ENCODE results near the gene ZFP36L1. TPM values are rescaled to one million over a fixed set of nuclear protein-coding genes. Genes with fewer than 3 reads are reported as not detected.

ZFP36L1 gene
- total RNA-seq, 4 donors from 2014 or later: 170 to 564 (median 315) TPM

GRCh38 chr14:68808696-68809480 is 16.0 kb upstream of the ZFP36L1 start:
- Histone ChIP-seq H3K9me3 (no peaks in the 10 kb centered on the region), H3K36me3 (no peaks in the 10 kb centered on the region), H3K27me3 (no peaks in the 10 kb centered on the region), H3K4me1 (peaks cover 17 to 31% of the 10 kb centered on the region in 2 donors), H3K4me3 (no peak overlapping the region), H3K27ac (peak overlapping the region; percentile 80 to 95)
- TF ChIP-seq CTCF (IDR thresholded peaks at IDR 0.05): no peak
- no peak for TF ChIP-seq POLR2A (IDR thresholded peaks at IDR 0.05)
- DNase-seq: peak in 1 of 2 donors; percentile 33
- intact Hi-C loops (cut with DNase I; ENCODE audit: low total_unique reads): no loop called here

DNA sequence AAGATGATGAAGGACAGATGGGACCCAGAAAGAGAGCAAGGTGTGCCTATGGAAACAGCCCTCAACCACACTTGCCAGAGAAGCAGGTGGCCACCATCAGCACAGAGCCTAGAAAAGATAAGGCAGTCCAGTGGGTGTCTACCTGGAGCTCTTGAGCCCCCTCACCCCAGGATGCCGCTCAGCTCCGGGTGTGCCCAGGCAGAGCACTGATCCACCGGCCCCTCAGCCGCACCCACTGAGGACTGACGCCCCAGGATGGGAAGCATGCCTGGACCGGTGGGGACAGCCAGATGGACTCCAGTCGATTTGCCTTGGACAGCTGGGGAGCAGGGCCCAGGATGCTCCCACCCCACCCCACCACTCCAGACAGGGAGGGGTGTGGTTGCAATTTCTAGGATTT is 15.1 kb upstream of the ZFP36L1 start:
- no peak for TF ChIP-seq CTCF (IDR thresholded peaks at IDR 0.05)
- TF ChIP-seq POLR2A (IDR thresholded peaks at IDR 0.05): no peak
- intact Hi-C loops (cut with DNase I; ENCODE audit: low total_unique reads): no loop called here
- Histone ChIP-seq H3K4me3 (no peak overlapping the region), H3K9me3 (no peaks in the 10 kb centered on the region), H3K4me1 (peaks cover 8 to 29% of the 10 kb centered on the region in 2 donors), H3K27ac (peak overlapping the region; percentile 80 to 95), H3K36me3 (no peaks in the 10 kb centered on the region), H3K27me3 (no peaks in the 10 kb centered on the region)
- DNase-seq: peak in 1 of 2 donors; percentile 20

GRCh38 chr14:68807148-68807600 is 14.3 kb upstream of the ZFP36L1 start:
- Histone ChIP-seq H3K4me1 (peaks cover 5 to 29% of the 10 kb centered on the region in 2 donors), H3K4me3 (no peak overlapping the region), H3K9me3 (no peaks in the 10 kb centered on the region), H3K27ac (peak overlapping the region; percentile 80 to 95), H3K36me3 (no peaks in the 10 kb centered on the region), H3K27me3 (no peaks in the 10 kb centered on the region)
- no peak for TF ChIP-seq CTCF (IDR thresholded peaks at IDR 0.05)
- TF ChIP-seq POLR2A (IDR thresholded peaks at IDR 0.05): no peak
- intact Hi-C loops (cut with DNase I; ENCODE audit: low total_unique reads): no loop called here
- peak; percentile 70 to 74 for DNase-seq

- peaks cover 5 to 29% of the 10 kb centered on the region in 2 donors for H3K4me1 ChIP-seq
- no peaks in the 10 kb centered on the region for H3K9me3 ChIP-seq
- H3K27me3 ChIP-seq: no peaks in the 10 kb centered on the region
- H3K36me3 ChIP-seq: no peaks in the 10 kb centered on the region
- intact Hi-C loops (cut with DNase I; ENCODE audit: low total_unique reads): no loop called here
- H3K27ac ChIP-seq: peak overlapping the region; percentile 80 to 95
- no peak overlapping the region for H3K4me3 ChIP-seq
- no peak for DNase-seq
- TF ChIP-seq CTCF (IDR thresholded peaks at IDR 0.05): no peak
- TF ChIP-seq POLR2A (IDR thresholded peaks at IDR 0.05): no peak
Observed at GRCh38 chr14:68806526-68807147, 13.8 kb upstream of the ZFP36L1 start.

DNA sequence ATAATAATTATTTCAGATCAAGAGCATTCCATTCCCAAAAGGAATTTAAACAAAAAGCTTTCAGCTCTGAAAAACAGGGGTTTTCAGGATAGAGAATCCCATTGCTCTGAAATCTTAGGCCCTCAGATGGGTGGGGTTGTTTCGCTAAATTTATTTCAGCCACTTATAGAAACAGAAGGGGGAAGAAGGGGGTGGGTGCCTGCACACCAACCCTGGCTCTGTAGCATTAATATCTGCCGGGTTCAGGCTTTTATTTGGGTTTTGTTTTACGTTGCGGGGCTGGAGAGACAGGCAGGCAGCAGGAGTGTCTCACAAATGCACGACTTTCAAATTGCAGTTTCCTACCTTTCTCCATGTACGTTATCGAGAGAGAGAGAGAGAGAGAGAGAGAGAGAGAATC is 12.5 kb upstream of the ZFP36L1 start:
- Histone ChIP-seq H3K27me3 (no peaks in the 10 kb centered on the region), H3K4me3 (no peak overlapping the region), H3K9me3 (no peaks in the 10 kb centered on the region), H3K36me3 (no peaks in the 10 kb centered on the region), H3K4me1 (peaks cover 5 to 29% of the 10 kb centered on the region in 2 donors), H3K27ac (peak overlapping the region; percentile 80 to 95)
- no peak for TF ChIP-seq POLR2A (IDR thresholded peaks at IDR 0.05)
- no peak for TF ChIP-seq CTCF (IDR thresholded peaks at IDR 0.05)
- DNase-seq: no peak
- intact Hi-C loops (cut with DNase I; ENCODE audit: low total_unique reads): no loop called here
